IPS-20b (cell line): ENCODE results near the gene EHD3.

Experiments
- H3K27ac ChIP-seq: one replicate; pipeline ENCODE4 v1.5.1; 2013; ENCODE audit warnings: low read length
- H3K27me3 ChIP-seq: 2 replicates; pipeline ENCODE4 v1.6.1; 2013; ENCODE audit warnings: mild to moderate bottlenecking, low read length, inconsistent platforms; ENCODE audit not compliant: insufficient read depth
- H3K36me3 ChIP-seq: 2 replicates; pipeline ENCODE4 v1.6.1; 2013; ENCODE audit warnings: low read depth, mild to moderate bottlenecking, inconsistent platforms, low read length, moderate library complexity; ENCODE audit not compliant: insufficient read depth
- H3K4me1 ChIP-seq: 2 replicates; pipeline ENCODE4 v1.6.1; 2013; ENCODE audit warnings: mild to moderate bottlenecking, control low read depth, inconsistent platforms, low read length, moderate library complexity; ENCODE audit not compliant: insufficient read depth
- H3K4me3 ChIP-seq: 2 replicates; pipeline ENCODE4 v1.5.1; 2013; ENCODE audit warnings: mild to moderate bottlenecking, low read length, inconsistent platforms
- H3K9ac ChIP-seq: 2 replicates; pipeline ENCODE4 v1.6.1; 2013; ENCODE audit warnings: low read depth, mild to moderate bottlenecking, inconsistent platforms, low read length, moderate library complexity
- H3K9me3 ChIP-seq: 2 replicates; pipeline ENCODE4 v1.6.1; 2013; ENCODE audit warnings: mild to moderate bottlenecking, low read depth, low read length, inconsistent platforms; ENCODE audit not compliant: insufficient read depth

The EHD3 gene

DNA sequence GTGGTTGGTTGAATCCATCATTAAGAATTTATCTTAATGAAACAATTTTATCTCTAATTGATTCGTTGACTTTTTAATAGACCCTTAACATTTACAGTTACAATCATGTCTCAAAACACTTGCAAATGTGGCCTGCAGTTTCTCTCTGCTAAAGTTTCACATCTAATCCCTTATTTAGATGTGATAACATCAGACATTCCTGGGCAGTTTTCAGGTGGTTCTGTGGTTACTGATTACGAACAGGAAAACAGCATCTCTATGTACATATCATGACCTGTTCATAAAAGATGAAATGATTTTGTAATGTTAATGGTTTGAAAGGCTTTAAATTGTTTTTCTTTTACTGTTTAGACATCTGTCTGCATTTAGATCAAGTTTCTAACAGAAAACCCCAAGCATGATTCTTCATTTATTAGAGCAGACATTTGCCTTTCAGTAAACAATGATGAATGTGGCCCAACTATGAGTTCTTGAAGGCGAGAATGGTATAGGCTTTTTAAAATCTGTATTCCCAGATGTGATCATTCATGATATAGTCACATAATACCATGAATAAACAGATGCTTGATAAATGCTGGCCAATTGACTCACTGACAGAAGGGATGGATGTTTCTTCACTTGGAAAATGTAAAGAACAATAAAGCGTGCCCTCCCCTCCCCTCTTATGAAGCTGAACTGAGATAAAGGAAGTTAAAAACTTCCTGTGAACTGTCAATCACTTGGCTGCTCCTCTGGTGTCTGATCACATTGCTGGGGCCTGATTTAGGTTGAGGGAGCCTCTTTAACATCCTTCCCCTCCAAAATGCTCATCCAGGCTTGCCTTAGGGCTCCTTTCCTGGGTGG is 20.1 kb upstream of the EHD3 start:
- no peaks in the 10 kb centered on the region for H3K4me1 ChIP-seq
- no peaks in the 10 kb centered on the region for H3K9me3 ChIP-seq
- no peak overlapping the region for H3K9ac ChIP-seq
- no peaks in the 10 kb centered on the region for H3K36me3 ChIP-seq
- H3K27ac ChIP-seq: no peak overlapping the region
- H3K4me3 ChIP-seq: no peak overlapping the region
- H3K27me3 ChIP-seq: no peaks in the 10 kb centered on the region

DNA sequence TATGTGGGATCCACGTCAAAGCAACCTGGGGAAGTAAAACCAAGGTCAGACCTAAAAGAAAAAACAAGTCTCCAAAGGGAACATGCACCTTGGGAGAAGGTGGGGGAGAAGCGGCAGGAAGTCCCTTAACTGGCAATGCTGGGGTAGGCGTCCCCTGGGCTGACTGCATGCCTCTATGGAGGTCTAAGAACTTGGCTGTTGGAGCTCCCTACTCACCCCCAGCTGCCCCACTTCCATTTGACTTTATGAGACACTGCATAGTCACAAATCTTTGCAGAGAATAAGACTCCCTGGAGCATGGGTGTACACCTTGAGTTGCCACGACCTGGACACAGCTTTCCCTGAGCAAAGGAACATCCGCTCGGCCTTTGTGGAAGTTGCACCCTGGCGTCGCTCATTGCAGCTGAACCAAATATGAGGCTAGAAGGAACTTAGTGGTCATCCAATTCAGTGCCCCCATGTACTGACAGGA is 19.5 kb upstream of the EHD3 start:
- Histone ChIP-seq H3K4me1 (no peaks in the 10 kb centered on the region), H3K27ac (no peak overlapping the region), H3K4me3 (no peak overlapping the region), H3K9me3 (no peaks in the 10 kb centered on the region), H3K36me3 (no peaks in the 10 kb centered on the region), H3K27me3 (no peaks in the 10 kb centered on the region), H3K9ac (no peak overlapping the region)

DNA sequence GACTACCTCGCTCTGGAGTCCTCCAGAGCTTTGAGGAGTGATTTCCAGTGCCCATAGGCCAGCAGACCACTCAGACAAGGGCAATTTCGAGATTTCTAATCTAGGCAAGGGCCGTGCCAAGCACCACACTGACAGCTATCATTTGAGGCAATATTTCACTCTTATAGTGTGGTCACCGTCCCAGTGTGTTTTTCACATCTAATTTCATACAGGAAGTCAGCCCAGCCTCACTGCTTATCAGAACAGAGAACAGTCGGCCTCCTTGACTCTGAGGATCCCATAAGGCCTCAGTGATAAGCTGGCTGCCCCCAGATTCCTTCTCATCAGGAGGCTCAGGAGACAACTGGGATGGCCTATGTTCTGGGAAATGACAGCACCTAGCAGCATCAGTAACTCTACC is 17.2 kb upstream of the EHD3 start:
- no peaks in the 10 kb centered on the region for H3K4me1 ChIP-seq
- H3K36me3 ChIP-seq: no peaks in the 10 kb centered on the region
- H3K9me3 ChIP-seq: no peaks in the 10 kb centered on the region
- no peak overlapping the region for H3K27ac ChIP-seq
- no peak overlapping the region for H3K4me3 ChIP-seq
- H3K27me3 ChIP-seq: no peaks in the 10 kb centered on the region
- no peak overlapping the region for H3K9ac ChIP-seq

DNA sequence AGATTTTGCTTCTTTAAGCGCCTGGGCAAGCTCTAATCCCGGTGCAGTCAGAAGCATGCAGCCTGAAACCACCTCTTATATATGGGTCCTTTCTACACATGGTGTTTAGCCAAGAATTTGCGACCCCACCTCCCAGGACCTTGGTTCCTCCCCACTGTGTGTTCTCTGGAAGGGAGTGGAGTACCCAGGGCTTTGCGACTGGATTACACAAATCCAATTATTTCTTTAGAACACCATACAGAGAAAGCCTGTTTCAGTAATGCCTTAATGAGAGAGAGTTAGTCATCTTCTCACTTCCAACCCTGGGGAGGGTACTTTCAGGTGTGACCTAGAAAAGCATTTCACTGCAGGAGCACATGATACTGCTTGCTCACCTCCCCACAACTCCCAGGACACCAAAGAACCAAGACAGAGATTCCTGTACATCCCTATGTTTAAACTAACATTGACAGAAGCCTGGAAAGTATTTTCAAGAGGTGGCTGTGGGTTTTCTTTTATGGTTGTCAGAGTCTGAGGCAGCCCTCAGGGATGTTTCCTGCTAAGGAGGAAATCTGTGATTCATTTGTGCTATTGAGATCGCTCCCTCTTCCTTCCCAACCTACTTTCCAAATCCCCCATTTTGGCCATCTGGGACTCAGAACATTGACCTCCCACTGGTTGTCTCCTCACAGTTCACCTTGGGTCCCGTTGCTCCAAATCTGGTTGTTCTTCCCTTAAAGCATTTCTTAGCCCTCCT is 16.3 kb upstream of the EHD3 start, which contains the start of gene CAPN14:
Gene CAPN14, minus strand, starts transcription at position 51 of the 736 bp plus-strand sequence. CDS start 12,068 bp downstream, outside the sequence.
- no peaks in the 10 kb centered on the region for H3K27me3 ChIP-seq
- H3K27ac ChIP-seq: no peak within 1 kb of the TSS
- no peaks in the 10 kb centered on the region for H3K36me3 ChIP-seq
- H3K4me3 ChIP-seq: no peak within 1 kb of the TSS
- no peaks in the 10 kb centered on the region for H3K4me1 ChIP-seq
- no peak within 1 kb of the TSS for H3K9ac ChIP-seq
- no peaks in the 10 kb centered on the region for H3K9me3 ChIP-seq

DNA sequence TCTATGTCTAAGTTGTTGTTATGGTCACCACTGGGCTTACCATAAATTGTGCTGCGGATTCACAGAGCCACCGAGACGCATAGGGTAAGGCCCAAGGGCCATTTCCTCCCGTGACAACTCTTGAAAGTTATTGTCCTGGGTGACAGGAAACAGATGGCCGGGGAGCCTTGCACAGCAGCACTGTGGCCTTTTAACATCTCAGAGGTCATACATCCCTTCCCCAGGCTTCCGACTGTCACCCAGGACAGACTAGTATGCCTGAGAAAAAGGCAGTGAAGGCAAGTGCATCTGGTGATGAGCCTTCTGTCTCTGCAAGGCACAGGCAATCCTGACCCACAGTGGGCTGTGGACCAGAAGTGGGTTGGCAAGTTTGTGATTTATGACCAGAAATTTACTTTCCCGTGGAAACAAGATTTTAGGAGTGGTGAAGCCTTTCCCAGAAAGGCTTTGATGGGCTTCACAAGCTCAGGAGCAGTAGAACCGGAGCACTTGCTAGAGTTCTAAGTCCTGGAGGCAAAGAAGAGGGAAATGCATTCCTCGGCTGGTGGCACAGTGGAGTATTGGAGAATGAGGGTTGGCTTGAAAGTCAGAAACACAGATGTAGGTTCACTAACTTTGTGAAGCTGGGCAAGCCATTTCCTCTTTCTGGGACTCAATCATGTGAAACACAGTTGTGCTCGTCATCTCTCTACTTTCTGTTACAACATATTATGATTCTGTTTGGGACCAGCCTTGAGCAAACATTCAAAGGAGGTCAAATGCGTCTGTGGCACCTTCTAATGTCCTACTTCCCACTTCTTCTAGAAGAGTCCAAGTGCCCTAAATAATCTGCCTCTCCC is 14.6 kb upstream of the EHD3 start:
- no peaks in the 10 kb centered on the region for H3K36me3 ChIP-seq
- no peaks in the 10 kb centered on the region for H3K27me3 ChIP-seq
- no peaks in the 10 kb centered on the region for H3K4me1 ChIP-seq
- no peaks in the 10 kb centered on the region for H3K9me3 ChIP-seq
- no peak overlapping the region for H3K4me3 ChIP-seq
- H3K27ac ChIP-seq: no peak overlapping the region
- H3K9ac ChIP-seq: no peak overlapping the region

DNA sequence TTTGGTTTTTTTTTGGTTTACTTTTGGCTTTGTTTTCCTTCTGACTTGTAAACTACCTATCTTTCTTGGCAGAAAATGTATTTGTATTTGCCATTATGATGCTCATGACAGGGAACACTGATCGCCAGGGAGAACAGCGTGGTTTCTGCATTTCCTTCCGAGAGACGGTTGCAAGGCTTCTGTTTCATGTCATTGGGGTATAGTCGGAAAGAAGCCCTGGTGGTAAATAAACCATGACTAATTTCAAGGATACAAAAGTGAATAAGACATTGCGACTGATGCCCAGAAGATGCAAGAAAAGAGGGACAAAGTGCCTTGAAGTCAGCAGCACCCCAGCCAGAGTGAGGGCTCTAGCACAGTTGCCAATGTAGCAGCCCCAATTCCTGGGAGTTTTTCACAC is 12.4 kb upstream of the EHD3 start:
- Histone ChIP-seq H3K9me3 (no peaks in the 10 kb centered on the region), H3K9ac (no peak overlapping the region), H3K27me3 (no peaks in the 10 kb centered on the region), H3K4me3 (no peak overlapping the region), H3K36me3 (no peaks in the 10 kb centered on the region), H3K4me1 (no peaks in the 10 kb centered on the region), H3K27ac (no peak overlapping the region)

DNA sequence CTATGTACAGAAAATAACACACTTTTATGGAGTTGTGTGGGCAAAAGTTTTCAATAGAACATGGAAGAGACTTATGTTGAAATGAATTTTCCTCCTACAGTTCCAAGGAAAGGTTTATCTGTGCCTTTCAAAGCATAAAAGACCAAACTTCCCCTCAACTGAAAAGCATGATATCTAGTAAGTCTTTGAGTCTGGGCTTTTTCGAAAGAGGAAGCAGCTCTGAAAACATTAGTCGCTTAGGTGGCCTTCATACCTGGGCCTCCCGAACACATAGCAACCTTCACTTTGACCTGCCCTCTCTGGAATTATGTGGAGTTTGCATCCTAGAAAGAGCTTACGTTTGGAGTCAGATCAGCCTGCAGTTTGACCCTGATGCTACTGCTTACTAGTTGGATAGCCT is 11.9 kb upstream of the EHD3 start:
- Histone ChIP-seq H3K4me1 (no peaks in the 10 kb centered on the region), H3K27me3 (no peaks in the 10 kb centered on the region), H3K36me3 (no peaks in the 10 kb centered on the region), H3K9me3 (no peaks in the 10 kb centered on the region), H3K9ac (no peak overlapping the region), H3K4me3 (no peak overlapping the region), H3K27ac (no peak overlapping the region)

DNA sequence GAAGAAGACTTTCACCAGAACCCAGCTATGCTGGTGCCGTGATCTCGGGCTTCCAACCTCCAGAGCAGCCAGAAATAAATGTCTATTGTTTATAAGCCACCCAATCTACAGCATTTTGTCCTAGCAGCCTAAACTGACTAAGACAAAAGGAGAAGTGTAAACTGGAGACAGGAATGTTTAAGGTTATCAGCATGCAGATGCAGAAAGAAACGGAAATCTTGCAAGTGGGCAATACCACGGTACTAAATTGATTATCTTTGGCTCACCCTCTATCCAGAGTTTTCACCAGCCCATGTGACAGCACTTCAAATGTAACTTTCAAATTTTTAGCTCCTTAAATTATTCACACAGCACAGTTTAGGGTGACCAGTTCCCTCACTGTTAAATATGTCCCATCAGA is 10.9 kb upstream of the EHD3 start:
- Histone ChIP-seq H3K9ac (no peak overlapping the region), H3K4me1 (no peaks in the 10 kb centered on the region), H3K36me3 (no peaks in the 10 kb centered on the region), H3K9me3 (no peaks in the 10 kb centered on the region), H3K4me3 (no peak overlapping the region), H3K27ac (no peak overlapping the region), H3K27me3 (no peaks in the 10 kb centered on the region)

DNA sequence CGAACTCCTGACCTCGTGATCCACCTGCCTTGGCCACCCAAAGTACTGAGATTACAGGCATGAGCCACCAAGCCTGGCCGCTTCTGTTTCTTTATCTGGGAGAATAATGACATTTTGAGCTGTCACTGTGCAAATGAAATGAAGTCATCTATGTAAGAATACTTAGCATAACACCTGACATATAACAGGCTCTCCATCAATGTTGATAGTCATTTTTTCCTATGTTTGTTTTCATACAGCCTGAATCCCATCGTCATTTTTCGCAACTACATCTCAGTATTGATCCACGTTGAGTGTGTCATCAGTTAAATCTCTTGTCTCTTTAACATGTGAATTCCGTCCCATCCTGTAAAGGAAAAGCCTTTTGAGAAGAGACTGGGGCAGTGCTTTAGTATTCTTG is 10.2 kb upstream of the EHD3 start:
- Histone ChIP-seq H3K9me3 (no peaks in the 10 kb centered on the region), H3K4me3 (no peak overlapping the region), H3K36me3 (no peaks in the 10 kb centered on the region), H3K4me1 (no peaks in the 10 kb centered on the region), H3K9ac (no peak overlapping the region), H3K27ac (no peak overlapping the region), H3K27me3 (no peaks in the 10 kb centered on the region)

DNA sequence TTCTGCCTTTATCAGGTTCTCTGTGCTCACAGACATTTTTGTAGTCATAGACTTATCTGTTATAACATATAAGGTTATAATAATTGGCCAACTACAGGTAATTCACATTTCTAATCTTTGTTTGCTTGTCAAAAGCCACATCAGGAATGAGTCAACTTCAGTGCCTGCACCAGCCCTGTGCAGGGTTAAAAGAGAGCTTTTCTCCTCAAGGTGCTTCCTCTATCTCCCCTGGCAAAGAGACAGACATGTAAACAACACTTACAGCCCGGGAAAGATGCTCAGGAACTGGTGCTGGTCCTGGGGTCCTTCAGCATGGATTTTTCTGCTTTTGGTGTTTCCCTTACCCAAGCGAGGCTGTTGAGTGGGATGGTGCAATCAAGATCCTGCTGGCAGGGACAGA is 7.7 kb upstream of the EHD3 start:
- H3K27ac ChIP-seq: no peak overlapping the region
- no peaks in the 10 kb centered on the region for H3K27me3 ChIP-seq
- no peak overlapping the region for H3K9ac ChIP-seq
- no peaks in the 10 kb centered on the region for H3K9me3 ChIP-seq
- H3K4me3 ChIP-seq: no peak overlapping the region
- no peaks in the 10 kb centered on the region for H3K4me1 ChIP-seq
- H3K36me3 ChIP-seq: no peaks in the 10 kb centered on the region

DNA sequence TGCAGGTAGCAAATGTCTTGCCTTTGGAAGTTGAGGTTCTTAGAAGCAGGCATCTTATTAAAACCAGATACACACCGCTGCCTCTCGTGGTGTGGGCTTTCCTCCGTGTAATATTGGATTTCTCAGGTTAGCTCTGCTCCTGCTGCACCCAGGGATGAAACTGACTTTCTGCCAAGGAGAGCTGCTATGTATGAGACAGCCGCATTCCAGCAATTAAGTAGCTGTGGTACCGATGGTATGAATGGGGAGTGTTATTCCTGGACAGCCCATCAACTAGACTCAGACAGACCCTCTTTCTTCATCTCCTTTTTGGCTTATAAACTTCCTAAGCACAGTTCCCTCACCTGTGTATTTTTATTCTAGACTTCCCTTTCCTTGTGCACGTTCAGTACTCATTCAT is 6.8 kb upstream of the EHD3 start:
- Histone ChIP-seq H3K4me1 (no peaks in the 10 kb centered on the region), H3K9ac (no peak overlapping the region), H3K27ac (no peak overlapping the region), H3K27me3 (no peaks in the 10 kb centered on the region), H3K4me3 (no peak overlapping the region), H3K36me3 (no peaks in the 10 kb centered on the region), H3K9me3 (no peaks in the 10 kb centered on the region)
